ENCODE data around the gene AGRN. TPM values are rescaled to one million over a fixed set of nuclear protein-coding genes. Genes with fewer than 3 reads are reported as not detected.

AGRN gene
- total RNA-seq, 1 experiment from 2014 or later = 446 TPM

- Mint-ChIP-seq H3K4me1 (ENCODE audit: low read depth, unreplicated experiment) (no peaks in the 10 kb centered on the region), H3K27ac (ENCODE audit: unreplicated experiment) (peak overlapping the region; percentile 70), H3K9me3 (ENCODE audit: low read depth, unreplicated experiment) (no peaks in the 10 kb centered on the region), H3K4me3 (ENCODE audit: low read depth, unreplicated experiment) (peak overlapping the region; percentile 73), H3K27me3 (ENCODE audit: unreplicated experiment) (no peaks in the 10 kb centered on the region), H3K36me3 (ENCODE audit: insufficient read depth, unreplicated experiment) (peaks cover 82% of the 10 kb centered on the region)
- CTCF ChIA-PET = interaction anchor here (0.6 to 1.8 kb wide), 2 partner anchors 55 to 231 kb away, joined by 4 read pairs; partner anchors contain the start of gene C1orf159
- intact Hi-C loops (cut with micrococcal nuclease; ENCODE audit: unreplicated experiment) = no loop called here
- BruUV-seq (replicated peaks) = no TSS peak
- DNase-seq = no peak
- TF ChIP-seq CTCF (IDR thresholded peaks at IDR 0.05; ENCODE audit: unreplicated experiment) = no peak
Observed at GRCh38 chr1:1060281-1061000, 40.5 kb downstream of the AGRN start.

GRCh38 chr1:1061682-1062345 lies 41.9 kb downstream of the AGRN start:
- no TSS peak for BruUV-seq (replicated peaks)
- no peak overlapping the region for H3K27ac Mint-ChIP-seq (ENCODE audit: unreplicated experiment)
- H3K36me3 Mint-ChIP-seq (ENCODE audit: insufficient read depth, unreplicated experiment) = peaks cover 83% of the 10 kb centered on the region
- no peaks in the 10 kb centered on the region for H3K9me3 Mint-ChIP-seq (ENCODE audit: low read depth, unreplicated experiment)
- TF ChIP-seq CTCF (IDR thresholded peaks at IDR 0.05; ENCODE audit: unreplicated experiment) = no peak
- CTCF ChIA-PET = no interaction called here
- peak overlapping the region; percentile 55 for H3K4me3 Mint-ChIP-seq (ENCODE audit: low read depth, unreplicated experiment)
- intact Hi-C loops (cut with micrococcal nuclease; ENCODE audit: unreplicated experiment) = no loop called here
- no peaks in the 10 kb centered on the region for H3K4me1 Mint-ChIP-seq (ENCODE audit: low read depth, unreplicated experiment)
- H3K27me3 Mint-ChIP-seq (ENCODE audit: unreplicated experiment) = no peaks in the 10 kb centered on the region
- no peak for DNase-seq

GRCh38 chr1:1062348-1063163 lies 42.6 kb downstream of the AGRN start:
- Mint-ChIP-seq H3K4me3 (ENCODE audit: low read depth, unreplicated experiment) (peak overlapping the region; percentile 55), H3K27me3 (ENCODE audit: unreplicated experiment) (no peaks in the 10 kb centered on the region), H3K27ac (ENCODE audit: unreplicated experiment) (no peak overlapping the region), H3K36me3 (ENCODE audit: insufficient read depth, unreplicated experiment) (peaks cover 81% of the 10 kb centered on the region), H3K4me1 (ENCODE audit: low read depth, unreplicated experiment) (no peaks in the 10 kb centered on the region), H3K9me3 (ENCODE audit: low read depth, unreplicated experiment) (no peaks in the 10 kb centered on the region)
- TF ChIP-seq CTCF (IDR thresholded peaks at IDR 0.05; ENCODE audit: unreplicated experiment) = no peak
- no TSS peak for BruUV-seq (replicated peaks)
- no peak for DNase-seq
- CTCF ChIA-PET = no interaction called here
- intact Hi-C loops (cut with micrococcal nuclease; ENCODE audit: unreplicated experiment) = no loop called here

GRCh38 chr1:1063261-1063944 lies 43.5 kb downstream of the AGRN start:
- CTCF ChIA-PET = interaction anchor here (0.8 to 1.6 kb wide), 8 partner anchors 41 to 229 kb away, joined by 3 to 9 read pairs (median 4); partner anchors contain the start of gene C1orf159
- H3K36me3 Mint-ChIP-seq (ENCODE audit: insufficient read depth, unreplicated experiment) = peaks cover 81% of the 10 kb centered on the region
- no peaks in the 10 kb centered on the region for H3K27me3 Mint-ChIP-seq (ENCODE audit: unreplicated experiment)
- no peaks in the 10 kb centered on the region for H3K4me1 Mint-ChIP-seq (ENCODE audit: low read depth, unreplicated experiment)
- intact Hi-C loops (cut with micrococcal nuclease; ENCODE audit: unreplicated experiment) = no loop called here
- BruUV-seq (replicated peaks) = no TSS peak
- no peak for DNase-seq
- H3K27ac Mint-ChIP-seq (ENCODE audit: unreplicated experiment) = peak overlapping the region; percentile 92
- peak overlapping the region; percentile 55 for H3K4me3 Mint-ChIP-seq (ENCODE audit: low read depth, unreplicated experiment)
- TF ChIP-seq CTCF (IDR thresholded peaks at IDR 0.05; ENCODE audit: unreplicated experiment) = no peak
- H3K9me3 Mint-ChIP-seq (ENCODE audit: low read depth, unreplicated experiment) = no peaks in the 10 kb centered on the region
